GM18867 (cell line): ENCODE data around the gene PTCSC3.
"Not testable (repeated sequence)": the region's sequence is repeated elsewhere in the genome, so short reads cannot be mapped to it uniquely, and the experiment has no call there.

Source experiments
- ATAC-seq: cut with Tn5 transposase; IDR thresholded peaks from one replicate; pipeline ENCODE4 v1.9.1; 2021; ENCODE audit warnings: mild to moderate bottlenecking, moderate library complexity; ENCODE audit not compliant: unreplicated experiment

PTCSC3 gene

GRCh38 chr14:36174767-36175424, 1.6 kb downstream of the PTCSC3 start:
- peak; percentile 52 for ATAC-seq

GRCh38 chr14:36173161-36173560, 3.4 kb downstream of the PTCSC3 start:
- ATAC-seq = no peak

- ATAC-seq = no peak
These were observed 4.9 kb downstream of the PTCSC3 start for GRCh38 chr14:36171607-36172006.

GRCh38 chr14:36167431-36167830, 9.1 kb downstream of the PTCSC3 start:
- no peak for ATAC-seq

- ATAC-seq = no peak
These were observed 13.1 kb downstream of the PTCSC3 start for GRCh38 chr14:36163451-36163850.

- no peak for ATAC-seq
These were observed 14.3 kb downstream of the PTCSC3 start for GRCh38 chr14:36162267-36162666.

GRCh38 chr14:36161776-36162175, 14.7 kb downstream of the PTCSC3 start:
- ATAC-seq = no peak

- ATAC-seq = no peak
These were observed 25.2 kb downstream of the PTCSC3 start for GRCh38 chr14:36151335-36151734.

GRCh38 chr14:36134038-36134437, 42.5 kb downstream of the PTCSC3 start:
- ATAC-seq = no peak

- ATAC-seq = no peak
These were observed 43.7 kb downstream of the PTCSC3 start for GRCh38 chr14:36132826-36133225.

- ATAC-seq = no peak
These were observed 46.3 kb downstream of the PTCSC3 start for GRCh38 chr14:36130186-36130585.

- ATAC-seq = no peak
These were observed 47.3 kb downstream of the PTCSC3 start for GRCh38 chr14:36129181-36129580.

- ATAC-seq = no peak
These were observed 63.2 kb downstream of the PTCSC3 start for GRCh38 chr14:36113341-36113740.

GRCh38 chr14:36111822-36112583, 64.5 kb downstream of the PTCSC3 start:
- peak; percentile 64 for ATAC-seq

GRCh38 chr14:36105401-36105800, 71.1 kb downstream of the PTCSC3 start:
- no peak for ATAC-seq

GRCh38 chr14:36104258-36104657, 72.3 kb downstream of the PTCSC3 start:
- ATAC-seq = not testable (repeated sequence)

- no peak for ATAC-seq
These were observed 76.9 kb downstream of the PTCSC3 start for GRCh38 chr14:36099619-36100018.

- no peak for ATAC-seq
These were observed 79.2 kb downstream of the PTCSC3 start for GRCh38 chr14:36097356-36097755.

GRCh38 chr14:36096090-36096489, 80.4 kb downstream of the PTCSC3 start:
- peak; percentile 83 for ATAC-seq

GRCh38 chr14:36094963-36095362, 81.6 kb downstream of the PTCSC3 start:
- ATAC-seq = no peak

GRCh38 chr14:36091096-36091495, 85.4 kb downstream of the PTCSC3 start:
- ATAC-seq = peak; percentile 67

- ATAC-seq = no peak
These were observed 89.1 kb downstream of the PTCSC3 start for GRCh38 chr14:36087411-36087810.
